Stimulated activated CD8-positive, alpha-beta memory T cell treated with anti-CD3 and anti-CD28 coated beads, Interleukin-12 subunit alpha, Interleukin-12 subunit beta, amount 100 ng/mL, for 24 hours (primary cell): ENCODE data around the gene ARID4B.
"Not testable (repeated sequence)": the region's sequence is repeated elsewhere in the genome, so short reads cannot be mapped to it uniquely, and the experiment has no call there.

Source experiments
- DNase-seq: peaks from one replicate; pipeline ENCODE4 v3.0.0-alpha.2; 2020; ENCODE audit errors: extremely low read depth

The ARID4B gene

GRCh38 chr1:235160383-235160956 is 167.5 kb downstream of the ARID4B start:
- DNase-seq: no peak

- not testable (repeated sequence) for DNase-seq
These were observed 168.0 kb downstream of the ARID4B start for GRCh38 chr1:235159930-235160329.

GRCh38 chr1:235159284-235159683 is 168.7 kb downstream of the ARID4B start:
- not testable (repeated sequence) for DNase-seq

- DNase-seq: no peak
These were observed 169.3 kb downstream of the ARID4B start for GRCh38 chr1:235158680-235159079.

- no peak for DNase-seq
These were observed 170.8 kb downstream of the ARID4B start for GRCh38 chr1:235157150-235157549.

- DNase-seq: no peak
These were observed 171.2 kb downstream of the ARID4B start for GRCh38 chr1:235156740-235157139.

GRCh38 chr1:235156265-235156664 is 171.7 kb downstream of the ARID4B start:
- DNase-seq: no peak

GRCh38 chr1:235152235-235152634 is 175.7 kb downstream of the ARID4B start:
- DNase-seq: no peak

GRCh38 chr1:235151033-235151432 is 176.9 kb downstream of the ARID4B start:
- no peak for DNase-seq

GRCh38 chr1:235149824-235150223 is 178.2 kb downstream of the ARID4B start:
- no peak for DNase-seq

GRCh38 chr1:235147269-235147668 is 180.7 kb downstream of the ARID4B start:
- DNase-seq: no peak

GRCh38 chr1:235145639-235146038 is 182.3 kb downstream of the ARID4B start:
- DNase-seq: no peak

GRCh38 chr1:235142991-235143390 is 185.0 kb downstream of the ARID4B start:
- no peak for DNase-seq

GRCh38 chr1:235139315-235139714 is 188.7 kb downstream of the ARID4B start:
- no peak for DNase-seq

GRCh38 chr1:235138821-235139220 is 189.2 kb downstream of the ARID4B start:
- DNase-seq: no peak

GRCh38 chr1:235136111-235136510 is 191.9 kb downstream of the ARID4B start:
- DNase-seq: no peak

GRCh38 chr1:235134171-235134570 is 193.8 kb downstream of the ARID4B start:
- DNase-seq: no peak

GRCh38 chr1:235133086-235133485 is 194.9 kb downstream of the ARID4B start:
- DNase-seq: no peak

GRCh38 chr1:235131961-235132360 is 196.0 kb downstream of the ARID4B start:
- DNase-seq: no peak

- DNase-seq: no peak
These were observed 197.2 kb downstream of the ARID4B start for GRCh38 chr1:235130766-235131270.

- no peak for DNase-seq
These were observed 198.0 kb downstream of the ARID4B start for GRCh38 chr1:235129774-235130570.

- peak; percentile 81 for DNase-seq
These were observed 199.3 kb downstream of the ARID4B start, which contains the start of gene TOMM20 for GRCh38 chr1:235128456-235129328. Gene TOMM20 (minus strand): TSS chr1:235128837. CDS start chr1:235128715, 122 bp downstream.
